Trophoblast cell (in vitro differentiated cells and primary cell): ENCODE data around the gene LCN10.
A peak's percentile ranks its signal among the peaks of the same experiment; 100 is the strongest.

ENCODE experiments used
- DNase-seq, 2 donors: peaks; one replicate each; pipeline ENCODE4 v3.0.0-alpha.2; 2016
- H2AFZ ChIP-seq: 2 replicates; pipeline ENCODE4 v1.6.1; 2013; ENCODE audit warnings: low read length, moderate library complexity, mild to moderate bottlenecking; ENCODE audit not compliant: insufficient read depth, poor library complexity
- H2AK5ac ChIP-seq: 2 replicates; pipeline ENCODE4 v1.6.1; 2013; ENCODE audit warnings: mild to moderate bottlenecking, low read length
- H2BK120ac ChIP-seq: 2 replicates; pipeline ENCODE4 v1.6.1; 2013; ENCODE audit warnings: low read length, mild to moderate bottlenecking, moderate library complexity; ENCODE audit not compliant: insufficient read depth, poor library complexity
- H2BK12ac ChIP-seq: 2 replicates; pipeline ENCODE4 v1.6.1; 2013; ENCODE audit warnings: mild to moderate bottlenecking, low read length, moderate library complexity
- H2BK5ac ChIP-seq: 2 replicates; pipeline ENCODE4 v1.6.1; 2013; ENCODE audit warnings: low read length, low read depth, moderate library complexity, mild to moderate bottlenecking; ENCODE audit not compliant: poor library complexity
- H3K14ac ChIP-seq: 2 replicates; pipeline ENCODE4 v1.6.1; 2013; ENCODE audit warnings: mild to moderate bottlenecking, low read length
- H3K18ac ChIP-seq: 2 replicates; pipeline ENCODE4 v1.6.1; 2013; ENCODE audit warnings: mild to moderate bottlenecking, low read length
- H3K23ac ChIP-seq: 2 replicates; pipeline ENCODE4 v1.6.1; 2013; ENCODE audit warnings: low read length
- H3K27ac ChIP-seq: 2 replicates; pipeline ENCODE4 v1.5.1; 2013; ENCODE audit warnings: low read depth, mild to moderate bottlenecking, inconsistent platforms, low read length, moderate library complexity
- H3K27me3 ChIP-seq: 2 replicates; pipeline ENCODE4 v1.6.1; 2013; ENCODE audit warnings: inconsistent platforms, mild to moderate bottlenecking, low read length, moderate library complexity; ENCODE audit not compliant: insufficient read depth
- H3K36me3 ChIP-seq, 2 experiments: 1 replicate in 1 of 2; 2 replicates in 1 of 2; pipeline ENCODE4 v1.6.1; 2013; ENCODE audit warnings: low read length in 2 of 2, mild to moderate bottlenecking in 2 of 2, moderate library complexity in 1 of 2; ENCODE audit not compliant: insufficient read depth in 2 of 2, control insufficient read depth in 1 of 2
- H3K4ac ChIP-seq: 2 replicates; pipeline ENCODE4 v1.6.1; 2013; ENCODE audit warnings: low read depth, mild to moderate bottlenecking, low read length, moderate library complexity
- H3K4me1 ChIP-seq, 2 experiments: 1 replicate in 1 of 2; 2 replicates in 1 of 2; pipeline ENCODE4 v1.6.1; 2013; ENCODE audit warnings: low read length in 2 of 2, mild to moderate bottlenecking in 2 of 2, moderate library complexity in 1 of 2; ENCODE audit not compliant: insufficient read depth in 2 of 2, control insufficient read depth in 1 of 2
- H3K4me2 ChIP-seq: 2 replicates; pipeline ENCODE4 v1.6.1; 2013; ENCODE audit warnings: inconsistent platforms, mild to moderate bottlenecking, low read length, moderate library complexity
- H3K4me3 ChIP-seq: 2 replicates; pipeline ENCODE4 v1.5.1; 2013; ENCODE audit warnings: mild to moderate bottlenecking, low read depth, low read length, inconsistent platforms
- H3K79me1 ChIP-seq: one replicate; pipeline ENCODE4 v1.6.1; 2013; ENCODE audit warnings: low read length
- H3K79me2 ChIP-seq: 2 replicates; pipeline ENCODE4 v1.6.1; 2013; ENCODE audit warnings: low read length, mild to moderate bottlenecking; ENCODE audit not compliant: control insufficient read depth, insufficient read depth, poor library complexity
- H3K9ac ChIP-seq: 2 replicates; pipeline ENCODE4 v1.6.1; 2013; ENCODE audit warnings: mild to moderate bottlenecking, low read length
- H3K9me3 ChIP-seq: 2 replicates; pipeline ENCODE4 v1.6.1; 2013; ENCODE audit warnings: low read depth, mild to moderate bottlenecking, control low read depth, inconsistent platforms, low read length; ENCODE audit not compliant: insufficient read depth
- H4K12ac ChIP-seq: 2 replicates; pipeline ENCODE4 v1.6.1; 2013; ENCODE audit warnings: low read depth, mild to moderate bottlenecking, low read length, moderate library complexity
- H4K8ac ChIP-seq: 2 replicates; pipeline ENCODE4 v1.6.1; 2013; ENCODE audit warnings: low read depth, mild to moderate bottlenecking, low read length, moderate library complexity
- H4K91ac ChIP-seq: one replicate; pipeline ENCODE4 v1.6.1; 2013; ENCODE audit warnings: low read depth, mild to moderate bottlenecking, low read length, moderate library complexity
- WGBS: extraction: QIAGEN DNeasy Blood & Tissue Kit; methylation state at CpG from one replicate; pipeline ENCODE4 v1.1.7; 2013; ENCODE audit warnings: missing lambda C conversion rate; ENCODE audit not compliant: insufficient read length, insufficient coverage; ENCODE audit errors: extremely low coverage; 5-methylcytosine and 5-hydroxymethylcytosine counted together

LCN10 gene

DNA sequence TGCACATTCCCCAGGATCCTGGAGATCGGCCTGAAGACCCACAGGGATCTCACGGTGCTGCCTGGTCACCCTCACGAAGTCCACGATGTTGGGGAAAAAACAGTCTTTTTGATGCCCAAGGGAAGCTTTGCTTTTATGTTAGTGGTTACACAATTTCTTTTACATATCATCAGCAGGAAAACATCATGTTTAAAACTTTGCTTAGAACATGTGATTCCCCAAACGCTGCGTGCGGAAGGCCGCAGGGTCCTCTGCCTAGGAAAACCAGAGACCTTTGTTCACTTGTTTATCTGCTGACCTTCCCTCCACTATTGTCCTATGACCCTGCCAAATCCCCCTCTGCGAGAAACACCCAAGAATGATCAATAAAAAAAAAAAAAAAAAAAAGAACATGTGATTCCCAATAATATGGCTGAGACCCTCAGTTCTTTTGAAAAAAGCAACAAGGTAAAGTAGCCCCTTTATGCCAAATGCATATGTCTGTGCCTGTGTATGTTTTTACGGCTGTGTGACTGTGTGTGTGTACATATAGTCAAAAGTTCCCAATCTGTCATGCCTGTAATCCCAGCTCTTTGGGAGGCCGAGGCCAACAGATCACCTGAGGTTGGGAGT is 44.0 kb downstream of the LCN10 start:
- Histone ChIP-seq H3K27ac (no peak overlapping the region), H3K4me3 (no peak overlapping the region), H3K36me3 (no peaks in the 10 kb centered on the region), H3K9ac (no peak overlapping the region), H3K27me3 (no peaks in the 10 kb centered on the region), H3K14ac (no peak overlapping the region), H2BK120ac (no peak overlapping the region), H4K12ac (no peak overlapping the region), H2AFZ (no peak overlapping the region), H3K79me1 (no peaks in the 10 kb centered on the region), H4K8ac (no peak overlapping the region), H2BK5ac (no peak overlapping the region), H3K23ac (no peak overlapping the region), H2BK12ac (no peak overlapping the region), H4K91ac (no peak overlapping the region), H3K4ac (no peak overlapping the region), H2AK5ac (no peak overlapping the region), H3K18ac (no peak overlapping the region), H3K4me2 (no peak overlapping the region), H3K4me1 (peaks cover 0 to 8% of the 10 kb centered on the region in 2 experiments), H3K9me3 (peaks cover 3% of the 10 kb centered on the region), H3K79me2 (no peaks in the 10 kb centered on the region)
- no CpG with 5 or more reads among the region's 11 CpGs for WGBS
- DNase-seq: no peak

DNA sequence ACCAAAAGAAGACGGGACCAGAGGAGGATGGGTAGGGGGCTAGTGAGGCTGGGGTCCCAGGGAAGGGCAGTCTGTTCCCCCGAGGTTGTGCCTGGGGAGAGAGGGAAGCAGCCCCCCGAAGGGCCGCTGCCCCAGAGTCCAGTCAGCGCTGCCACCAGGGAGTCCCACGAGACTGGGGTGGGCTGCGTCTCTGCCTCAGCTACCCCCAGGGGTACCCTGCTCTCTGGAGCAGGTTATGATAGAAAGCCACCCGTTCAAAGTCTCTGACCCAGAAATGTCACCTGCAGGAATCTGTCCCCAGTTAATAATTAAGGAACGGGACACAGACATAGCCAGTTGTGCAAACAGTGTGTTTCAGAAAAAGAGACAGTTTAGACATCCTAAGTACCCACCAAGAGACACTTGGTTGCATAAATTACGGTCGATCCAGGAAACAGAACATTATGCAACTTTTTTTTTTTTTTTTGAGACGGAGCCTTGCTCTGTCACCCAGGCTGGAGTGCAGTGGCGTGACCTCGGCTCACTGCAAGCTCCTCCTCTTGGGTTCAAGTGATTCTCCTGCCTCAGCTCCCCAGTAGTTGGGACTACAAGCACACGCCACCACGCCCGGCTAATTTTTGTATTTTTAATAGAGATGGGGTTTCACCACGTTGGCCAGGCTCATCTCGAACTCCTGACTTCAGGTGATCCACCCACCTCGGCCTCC is 44.8 kb downstream of the LCN10 start:
- Histone ChIP-seq H3K9ac (no peak overlapping the region), H3K9me3 (peaks cover 3% of the 10 kb centered on the region), H3K4me2 (no peak overlapping the region), H4K91ac (no peak overlapping the region), H3K79me1 (no peaks in the 10 kb centered on the region), H4K12ac (no peak overlapping the region), H3K27ac (no peak overlapping the region), H3K79me2 (no peaks in the 10 kb centered on the region), H2AK5ac (no peak overlapping the region), H3K14ac (no peak overlapping the region), H2BK120ac (no peak overlapping the region), H3K36me3 (no peaks in the 10 kb centered on the region), H3K4ac (no peak overlapping the region), H2BK12ac (no peak overlapping the region), H4K8ac (no peak overlapping the region), H3K4me3 (no peak overlapping the region), H3K4me1 (peaks cover 3 to 9% of the 10 kb centered on the region in 2 experiments), H3K23ac (no peak overlapping the region), H3K27me3 (no peaks in the 10 kb centered on the region), H2AFZ (no peak overlapping the region), H2BK5ac (no peak overlapping the region), H3K18ac (no peak overlapping the region)
- no CpG with 5 or more reads among the region's 20 CpGs for WGBS
- no peak for DNase-seq

DNA sequence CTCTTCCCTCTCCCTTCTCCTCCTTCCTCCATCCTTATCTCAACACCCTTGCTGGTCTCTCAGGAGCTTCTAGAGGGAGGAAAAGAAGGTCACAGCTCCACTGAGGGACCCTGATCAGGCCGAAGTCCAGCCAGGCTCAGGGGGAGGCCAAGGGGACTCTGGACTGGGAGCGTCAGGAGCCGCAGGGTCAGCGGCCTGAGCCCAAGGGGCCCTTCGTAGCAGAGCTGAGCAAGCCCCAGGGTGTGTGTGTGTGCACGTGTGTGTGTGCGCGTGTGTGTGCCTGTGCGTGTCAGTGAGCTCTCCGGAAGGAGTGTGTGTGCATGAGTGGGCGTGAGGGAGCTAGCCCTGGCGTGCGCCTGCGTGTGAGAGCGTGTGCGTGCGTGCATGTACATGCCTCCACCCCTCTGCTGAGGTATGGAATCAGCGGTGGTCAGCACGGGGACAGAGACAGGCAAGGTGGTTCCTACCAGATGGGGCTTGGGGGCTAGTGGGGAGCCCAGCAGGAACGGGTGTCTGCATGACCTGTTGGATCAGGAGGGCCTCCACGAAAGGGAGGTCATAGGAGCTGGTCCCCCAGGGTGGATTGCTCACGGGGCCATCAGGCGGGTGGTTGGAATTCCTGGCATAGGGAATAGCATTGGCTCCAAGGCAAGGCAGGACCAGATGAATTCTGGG is 45.5 kb downstream of the LCN10 start:
- H3K4me2 ChIP-seq: no peak overlapping the region
- no CpG with 5 or more reads among the region's 23 CpGs for WGBS

DNA sequence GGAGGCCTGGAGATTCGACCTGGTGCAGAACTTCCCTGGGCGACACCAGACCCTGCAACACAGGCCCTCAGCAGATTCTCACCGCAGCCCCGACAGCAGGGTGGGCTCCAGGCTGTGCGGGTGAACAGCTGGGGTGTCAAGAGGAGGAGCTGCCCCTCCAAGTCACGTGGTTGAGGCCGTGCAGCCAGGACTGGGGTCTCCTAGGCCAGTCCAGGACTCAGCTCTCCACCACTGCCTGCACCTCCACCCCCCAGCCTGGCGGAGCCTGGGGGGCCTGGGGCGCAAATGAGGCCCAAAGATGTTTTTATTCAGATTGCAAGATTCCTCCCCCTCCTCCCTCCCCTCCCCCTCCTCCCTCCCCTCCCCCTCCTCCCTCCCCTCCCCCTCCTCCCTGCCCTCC is 46.2 kb downstream of the LCN10 start:
- Histone ChIP-seq H3K27ac (no peak overlapping the region), H3K4me1 (peaks cover 3 to 9% of the 10 kb centered on the region in 2 experiments), H3K4me2 (no peak overlapping the region), H2BK12ac (no peak overlapping the region), H3K4me3 (no peak overlapping the region), H2AK5ac (no peak overlapping the region), H3K4ac (no peak overlapping the region), H2AFZ (no peak overlapping the region), H3K9ac (no peak overlapping the region), H3K14ac (no peak overlapping the region), H3K9me3 (peaks cover 4% of the 10 kb centered on the region), H4K8ac (no peak overlapping the region), H3K27me3 (no peaks in the 10 kb centered on the region), H3K79me1 (no peaks in the 10 kb centered on the region), H4K12ac (no peak overlapping the region), H3K36me3 (no peaks in the 10 kb centered on the region), H3K18ac (no peak overlapping the region), H4K91ac (no peak overlapping the region), H3K23ac (no peak overlapping the region), H2BK5ac (no peak overlapping the region), H2BK120ac (no peak overlapping the region), H3K79me2 (no peaks in the 10 kb centered on the region)
- DNase-seq: no peak
- no CpG with 5 or more reads among the region's 9 CpGs for WGBS

More for the DNA sequence above, 45.5 kb downstream of the LCN10 start:
- H3K4ac ChIP-seq: no peak overlapping the region
- H2BK120ac ChIP-seq: no peak overlapping the region
- no peak overlapping the region for H2BK5ac ChIP-seq
- peaks cover 3% of the 10 kb centered on the region for H3K9me3 ChIP-seq
- peaks cover 3 to 9% of the 10 kb centered on the region in 2 experiments for H3K4me1 ChIP-seq
- H4K91ac ChIP-seq: no peak overlapping the region
- H2BK12ac ChIP-seq: no peak overlapping the region
- no peaks in the 10 kb centered on the region for H3K27me3 ChIP-seq
- no peaks in the 10 kb centered on the region for H3K79me1 ChIP-seq
- no peak overlapping the region for H2AK5ac ChIP-seq
- no peak overlapping the region for H3K9ac ChIP-seq
- no peak overlapping the region for H4K12ac ChIP-seq
- H3K14ac ChIP-seq: no peak overlapping the region
- peak overlapping the region; percentile 6 for H3K4me3 ChIP-seq
- H3K36me3 ChIP-seq: no peaks in the 10 kb centered on the region
- no peak overlapping the region for H4K8ac ChIP-seq
- no peak overlapping the region for H3K23ac ChIP-seq
- no peak for DNase-seq
- H3K18ac ChIP-seq: no peak overlapping the region
- H2AFZ ChIP-seq: no peak overlapping the region
- H3K79me2 ChIP-seq: no peaks in the 10 kb centered on the region
- H3K27ac ChIP-seq: no peak overlapping the region
